Neural cell (in vitro differentiated cells): ENCODE data around the gene SHTN1. TPM values are rescaled to one million over a fixed set of nuclear protein-coding genes. Genes with fewer than 3 reads are reported as not detected.

Experiments used
- H2AFZ ChIP-seq: fragments of 200-600, 300-800 bp; sonication (generic), shearing (Covaris generic); 2 replicates; pipeline ENCODE4 v1.6.0; 2014; ENCODE audit warnings: low read depth, mild to moderate bottlenecking, antibody characterized with exemption, low read length, moderate library complexity
- H3F3A ChIP-seq: fragments of 200-600 bp; shearing (Covaris generic); 2 replicates; pipeline ENCODE4 v1.6.1; 2016; ENCODE audit warnings: mild to moderate bottlenecking, moderate library complexity, mixed read lengths, antibody characterized with exemption, low read length; ENCODE audit not compliant: insufficient read depth, poor library complexity, severe bottlenecking
- H3K27ac ChIP-seq: fragments of 200-600, 300-800 bp; sonication (generic), shearing (Covaris generic); 2 replicates; pipeline ENCODE4 v1.5.1; 2014; ENCODE audit warnings: mild to moderate bottlenecking, low read length, moderate library complexity
- H3K27me3 ChIP-seq: fragments of 300-800, 200-600 bp; sonication (generic), shearing (Covaris generic); 2 replicates; pipeline ENCODE4 v1.6.0; 2014; ENCODE audit warnings: mild to moderate bottlenecking, low read depth, low read length, moderate library complexity; ENCODE audit not compliant: insufficient read depth
- H3K36me3 ChIP-seq: fragments of 300-800, 200-600 bp; sonication (generic), shearing (Covaris generic); 2 replicates; pipeline ENCODE4 v1.5.1; 2014; ENCODE audit warnings: mild to moderate bottlenecking, antibody characterized with exemption, low read length, moderate library complexity; ENCODE audit not compliant: insufficient read depth
- H3K4me2 ChIP-seq: fragments of 300-800, 200-600 bp; sonication (generic), shearing (Covaris generic); 2 replicates; pipeline ENCODE4 v1.6.0; 2014; ENCODE audit warnings: mild to moderate bottlenecking, low read length
- H3K4me3 ChIP-seq: fragments of 300-800, 200-600 bp; sonication (generic), shearing (Covaris generic); 2 replicates; pipeline ENCODE4 v1.5.1; 2014; ENCODE audit warnings: mild to moderate bottlenecking, low read length, moderate library complexity
- H3K79me2 ChIP-seq: fragments of 200-600 bp; shearing (Covaris generic); replicated peaks from 2 replicates; pipeline ENCODE4 v1.6.0; 2014; ENCODE audit warnings: mild to moderate bottlenecking, low read length, moderate library complexity; ENCODE audit not compliant: insufficient read depth
- H3K9ac ChIP-seq: fragments of 300-800, 200-600 bp; sonication (generic), shearing (Covaris generic); 2 replicates; pipeline ENCODE4 v1.6.1; 2016; ENCODE audit warnings: mild to moderate bottlenecking, low read length, mixed read lengths
- H3K9me2 ChIP-seq: fragments of 200-600 bp; shearing (Covaris generic); 2 replicates; pipeline ENCODE4 v1.6.1; 2016; ENCODE audit warnings: mild to moderate bottlenecking, low read length, mixed read lengths; ENCODE audit not compliant: insufficient read depth
- H3K9me3 ChIP-seq: fragments of 200-600, 300-800 bp; sonication (generic), shearing (Covaris generic); 2 replicates; pipeline ENCODE4 v1.6.1; 2016; ENCODE audit warnings: mild to moderate bottlenecking, mixed run types, low read length, moderate library complexity, mixed read lengths
- H4K20me1 ChIP-seq: fragments of 200-600 bp; shearing (Covaris generic); 2 replicates; pipeline ENCODE4 v1.6.1; 2016; ENCODE audit warnings: mild to moderate bottlenecking, mixed run types; ENCODE audit not compliant: insufficient read depth
- CTCF ChIP-seq: fragments of 450-650 bp; IDR thresholded peaks from 2 replicates; pipeline ENCODE4 v1.5.1; 2014; ENCODE audit warnings: antibody characterized with exemption, mild to moderate bottlenecking, moderate library complexity; ENCODE audit not compliant: poor library complexity, severe bottlenecking
- EP300 ChIP-seq: fragments of 450-650 bp; conservative IDR thresholded peaks from 2 replicates; pipeline ENCODE4 v1.6.1; 2014; ENCODE audit warnings: antibody characterized with exemption, mild to moderate bottlenecking, moderate library complexity; ENCODE audit not compliant: poor library complexity, severe bottlenecking
- EZH2 ChIP-seq: fragments of 200-600, 300-800 bp; shearing (Covaris generic), sonication (generic); IDR thresholded peaks from 2 replicates; pipeline ENCODE4 v1.6.1; 2014; ENCODE audit warnings: antibody characterized with exemption, low read length, borderline replicate concordance, mild to moderate bottlenecking; ENCODE audit not compliant: insufficient read depth, poor library complexity, severe bottlenecking
- MXI1 ChIP-seq: fragments of 450-650 bp; conservative IDR thresholded peaks from 2 replicates; pipeline ENCODE4 v1.6.1; 2014; ENCODE audit warnings: antibody characterized with exemption, mild to moderate bottlenecking; ENCODE audit not compliant: poor library complexity, severe bottlenecking
- POLR2AphosphoS5 ChIP-seq: IDR thresholded peaks from 2 replicates; pipeline ENCODE4 v1.6.1; 2012
- RAD21 ChIP-seq: fragments of 450-650 bp; conservative IDR thresholded peaks from 2 replicates; pipeline ENCODE4 v1.6.1; 2014; ENCODE audit warnings: antibody characterized with exemption, mild to moderate bottlenecking, moderate library complexity
- REST ChIP-seq: IDR thresholded peaks from 2 replicates; pipeline ENCODE4 v1.6.1; 2012; ENCODE audit warnings: borderline replicate concordance
- SMC3 ChIP-seq: fragments of 450-650 bp; conservative IDR thresholded peaks from 2 replicates; pipeline ENCODE4 v1.6.1; 2014; ENCODE audit warnings: antibody characterized with exemption, mild to moderate bottlenecking, moderate library complexity; ENCODE audit not compliant: poor library complexity
- TAF1 ChIP-seq: IDR thresholded peaks from 2 replicates; pipeline ENCODE4 v1.6.1; 2012; ENCODE audit warnings: low read depth
- polyA plus RNA-seq: library from polyadenylated mRNA; depleted of rRNA; stranded (reverse); fragments of >200 nt; gene quantifications from 2 replicates; pipeline ENCODE4 v1.2.3, GENCODE V29; 2014

The SHTN1 gene
- polyA plus RNA-seq, 1 donor from 2014 or later, result 55.8 TPM

- H3K36me3 ChIP-seq, result peaks cover 4% of the 10 kb centered on the region
- no peak overlapping the region for H3K27ac ChIP-seq
- H3K9me2 ChIP-seq, result no peaks in the 10 kb centered on the region
- no peaks in the 10 kb centered on the region for H3F3A ChIP-seq
- H3K4me2 ChIP-seq, result no peak overlapping the region
- H3K9me3 ChIP-seq, result no peaks in the 10 kb centered on the region
- H3K4me3 ChIP-seq, result no peak overlapping the region
- TF ChIP-seq CTCF (no peak), MXI1 (no peak), RAD21 (no peak), TAF1 (no peak), EP300 (no peak), REST (no peak), EZH2 (no peak), POLR2AphosphoS5 (no peak), SMC3 (no peak)
- no peaks in the 10 kb centered on the region for H3K27me3 ChIP-seq
- H3K9ac ChIP-seq, result no peak overlapping the region
- H2AFZ ChIP-seq, result no peak overlapping the region
- no peaks in the 10 kb centered on the region for H3K79me2 ChIP-seq
- H4K20me1 ChIP-seq, result no peaks in the 10 kb centered on the region
These were observed 36.7 kb downstream of the SHTN1 start for GRCh38 chr10:116968331-116968730.

GRCh38 chr10:116961406-116962251 lies 43.4 kb downstream of the SHTN1 start:
- Histone ChIP-seq H3K27ac (peak overlapping the region; percentile 16), H3K27me3 (peaks cover 11% of the 10 kb centered on the region), H3K9me3 (no peaks in the 10 kb centered on the region), H2AFZ (no peak overlapping the region), H3K36me3 (peaks cover 2% of the 10 kb centered on the region), H3K9me2 (no peaks in the 10 kb centered on the region), H3K9ac (no peak overlapping the region), H3K4me3 (peak overlapping the region; percentile 50), H3K4me2 (peak overlapping the region; percentile 22), H3K79me2 (no peaks in the 10 kb centered on the region), H4K20me1 (no peaks in the 10 kb centered on the region), H3F3A (no peaks in the 10 kb centered on the region)
- TF ChIP-seq REST (peak; percentile 34), RAD21 (no peak), CTCF (no peak), EP300 (peak; percentile 99), POLR2AphosphoS5 (peak; percentile 98), SMC3 (peak; percentile 15), EZH2 (no peak), MXI1 (no peak), TAF1 (no peak)
